HG02885 (cell line): ENCODE results near the gene PFN3.
A peak's percentile ranks its signal among the peaks of the same experiment; 100 is the strongest.
"Not testable (repeated sequence)": the region's sequence is repeated elsewhere in the genome, so short reads cannot be mapped to it uniquely, and the experiment has no call there.

Experiments used
- ATAC-seq: cut with Tn5 transposase; IDR thresholded peaks from one replicate; pipeline ENCODE4 v1.9.1; 2021; ENCODE audit warnings: mild to moderate bottlenecking; ENCODE audit not compliant: unreplicated experiment, poor library complexity

Gene PFN3

DNA sequence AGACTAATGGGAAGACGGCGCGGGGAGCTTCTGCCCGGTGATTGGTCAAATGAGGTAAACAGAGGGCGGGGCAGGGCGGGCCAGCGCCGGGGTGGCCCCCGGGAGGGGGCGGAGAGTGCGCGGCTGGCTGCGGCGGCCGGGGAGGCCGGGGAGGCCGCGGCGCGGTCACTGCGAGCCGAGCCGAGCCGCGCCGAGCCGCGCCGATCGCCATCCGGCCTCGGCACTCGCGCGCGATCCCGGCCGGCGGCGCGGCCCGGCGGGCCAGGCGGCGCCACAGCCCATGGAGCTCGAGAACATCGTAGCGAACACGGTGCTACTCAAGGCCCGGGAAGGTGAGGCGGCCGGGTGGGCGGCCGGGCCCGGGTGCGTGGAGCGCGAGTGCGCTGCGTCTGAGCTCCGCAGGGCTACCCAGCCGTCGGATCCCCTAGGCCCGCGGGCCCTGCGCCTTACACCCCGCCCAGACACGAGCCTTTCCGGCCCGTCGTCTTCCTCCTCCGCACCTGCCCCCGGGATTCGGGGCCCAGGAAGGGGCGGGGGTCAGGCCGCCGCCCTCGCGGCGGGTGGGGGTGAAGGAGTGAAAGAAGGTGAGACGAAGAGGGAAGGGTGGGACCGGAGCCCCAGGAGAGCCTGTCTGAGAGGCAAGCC, 26.2 kb upstream of the PFN3 start, which contains the start of gene GRK6:
TSS of gene GRK6 (plus strand) at position 111 of the 645 bp plus-strand sequence. CDS start at position 281, 170 bp downstream.
- ATAC-seq: peak; percentile 16

DNA sequence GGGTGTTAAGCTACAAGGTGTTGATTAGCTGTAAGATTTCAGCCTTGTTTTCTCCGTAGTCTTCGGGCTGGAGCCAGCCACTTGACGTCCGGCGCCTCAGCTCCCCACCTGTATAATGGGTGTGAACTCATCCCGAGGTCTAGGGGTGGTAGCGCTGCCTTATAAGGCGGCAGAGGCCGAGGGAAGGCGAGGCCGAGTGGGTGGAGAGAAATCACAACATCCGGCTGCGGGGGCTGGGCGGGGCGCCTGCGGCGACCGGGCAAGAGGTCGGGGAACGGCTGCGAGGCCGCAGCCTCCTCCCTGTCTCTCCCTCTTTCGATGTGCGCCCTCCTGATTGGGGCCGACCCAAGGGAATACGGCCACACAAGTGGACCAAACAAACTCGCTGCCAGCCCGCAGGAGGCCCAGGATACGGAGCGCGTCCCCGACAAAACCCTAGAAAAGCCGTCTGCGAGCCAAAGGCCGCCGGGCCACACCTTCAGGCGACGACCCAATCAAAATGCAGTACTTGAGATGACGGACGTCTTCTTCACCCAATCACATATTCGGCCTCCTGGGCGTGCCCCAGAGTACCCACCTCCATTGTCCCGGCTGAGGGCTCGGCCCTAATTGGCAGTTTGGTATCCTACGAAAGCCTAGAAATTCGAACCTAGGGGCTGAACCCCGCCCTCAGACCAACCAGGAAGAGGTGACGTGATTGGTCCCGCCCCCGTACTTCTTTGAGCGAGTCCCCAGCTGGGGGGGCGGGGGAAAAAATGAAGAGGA, 25.5 kb upstream of the PFN3 start:
- peak; percentile 80 for ATAC-seq

DNA sequence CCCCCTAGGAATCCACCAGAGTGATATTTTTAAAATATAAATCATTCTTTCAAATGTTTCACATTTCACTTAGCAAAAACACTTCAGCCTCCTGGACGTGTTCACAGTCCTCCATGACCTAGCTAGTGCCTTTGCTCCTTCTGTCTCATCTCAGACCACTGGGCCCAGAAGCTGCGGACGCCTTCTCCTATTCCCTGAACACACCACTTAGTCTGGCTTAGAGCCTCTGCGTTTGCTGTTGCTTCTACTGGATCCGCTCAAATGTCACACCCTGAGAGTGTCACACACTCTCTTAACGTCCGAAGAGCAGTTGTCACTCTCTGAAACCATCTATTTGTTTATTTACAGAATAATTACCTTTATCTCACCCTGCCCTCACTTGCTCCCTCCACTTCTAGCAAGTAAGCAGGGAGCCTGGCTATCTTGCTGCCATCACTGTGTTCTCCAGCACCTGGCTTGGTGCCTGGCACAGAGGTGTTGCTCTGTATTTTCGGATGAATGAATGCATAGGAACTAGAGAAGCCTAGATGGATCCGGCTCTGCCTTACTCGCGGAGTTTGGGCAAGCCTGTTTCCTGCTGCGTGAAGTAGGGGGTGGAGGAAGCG, 24.8 kb upstream of the PFN3 start:
- no peak for ATAC-seq

DNA sequence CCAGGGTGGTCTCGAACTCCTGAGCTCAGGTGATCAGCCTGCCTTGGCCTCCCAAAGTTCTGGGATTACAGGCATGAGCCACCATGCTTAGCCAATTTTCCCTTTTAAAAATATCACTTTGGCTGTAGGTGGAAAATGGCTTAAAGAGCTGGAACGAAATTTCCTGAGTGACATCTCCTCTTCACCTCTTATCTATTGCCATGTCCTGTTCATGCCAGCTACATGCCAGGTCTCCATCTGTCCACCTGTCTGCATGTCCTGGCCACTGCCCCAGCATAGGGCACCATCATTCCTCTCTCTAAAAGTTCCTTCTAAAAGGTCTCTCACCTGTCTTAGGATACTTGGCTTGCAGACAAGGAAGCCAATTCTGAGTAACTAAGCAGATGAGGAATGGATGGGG, 23.2 kb upstream of the PFN3 start:
- no peak for ATAC-seq

DNA sequence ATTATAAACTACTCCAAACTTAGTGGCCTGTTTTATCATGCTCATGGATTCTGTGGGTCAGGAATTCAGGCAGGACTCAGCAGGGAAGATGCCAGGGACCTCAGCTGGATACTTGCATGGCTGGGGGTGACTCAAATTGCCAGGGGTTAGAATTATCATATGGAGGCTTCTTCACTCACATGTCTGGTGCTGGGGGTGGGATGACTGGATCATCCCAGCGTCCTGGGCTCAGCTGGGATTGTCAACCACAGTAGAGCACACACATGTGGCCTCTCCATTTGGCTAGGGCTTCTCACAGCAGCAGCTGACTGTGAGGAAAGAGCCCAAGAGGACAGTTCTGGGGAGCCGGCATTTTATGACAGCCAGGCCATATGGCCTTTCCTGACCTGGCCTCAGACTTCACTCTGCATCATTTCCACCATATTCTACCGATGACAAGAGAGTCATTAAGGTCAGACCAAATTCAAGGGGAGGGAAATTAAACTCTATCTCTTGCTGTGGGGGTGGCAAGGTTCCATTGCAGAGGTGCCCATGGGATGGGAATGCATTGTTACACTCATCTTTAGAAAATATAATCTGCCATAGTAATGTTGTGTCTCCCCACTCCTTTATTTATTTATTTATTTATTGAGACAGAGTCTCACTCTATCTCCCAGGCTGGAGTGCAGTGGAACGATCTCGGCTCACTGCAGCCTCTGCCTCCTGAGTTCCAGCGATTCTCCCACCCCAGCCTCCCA, 20.8 kb upstream of the PFN3 start:
- ATAC-seq: no peak

DNA sequence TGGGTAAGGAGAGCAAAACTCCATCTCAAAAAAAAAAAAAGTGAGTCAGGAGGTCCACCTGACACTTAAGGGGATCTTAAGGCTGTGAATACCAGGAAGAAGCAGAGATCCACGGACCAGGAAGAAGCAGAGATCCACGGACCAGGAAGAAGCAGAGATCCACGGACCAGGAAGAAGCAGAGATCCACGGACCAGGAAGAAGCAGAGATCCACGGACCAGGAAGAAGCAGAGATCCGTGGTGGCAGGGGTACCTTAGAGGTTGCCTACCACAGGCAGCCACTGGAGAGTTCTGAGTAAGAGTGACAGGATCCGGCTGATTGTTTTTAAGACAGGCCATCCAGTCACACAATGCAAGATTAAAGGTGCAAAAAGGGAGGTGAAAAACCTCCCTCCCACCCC, 20.0 kb upstream of the PFN3 start:
- not testable (repeated sequence) for ATAC-seq

DNA sequence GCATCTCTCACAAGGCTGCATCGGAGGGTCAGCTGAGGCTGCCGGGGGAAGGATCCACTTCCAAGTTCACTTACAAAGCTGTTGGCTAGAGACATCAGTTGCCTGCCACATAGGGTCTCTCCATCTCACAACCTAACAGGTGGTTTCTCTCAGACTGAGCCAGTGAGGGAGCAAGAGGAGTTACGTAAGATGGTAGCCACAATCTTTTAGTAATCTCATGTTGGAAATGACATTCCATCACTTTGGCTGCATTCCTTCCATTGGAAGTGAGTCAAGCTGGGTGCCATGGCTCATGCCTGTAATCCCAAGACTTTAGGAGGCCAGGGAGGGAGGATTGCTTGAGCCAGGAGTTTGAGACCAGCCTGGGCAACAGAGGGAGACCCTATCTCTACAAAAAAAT, 18.6 kb upstream of the PFN3 start:
- ATAC-seq: no peak

DNA sequence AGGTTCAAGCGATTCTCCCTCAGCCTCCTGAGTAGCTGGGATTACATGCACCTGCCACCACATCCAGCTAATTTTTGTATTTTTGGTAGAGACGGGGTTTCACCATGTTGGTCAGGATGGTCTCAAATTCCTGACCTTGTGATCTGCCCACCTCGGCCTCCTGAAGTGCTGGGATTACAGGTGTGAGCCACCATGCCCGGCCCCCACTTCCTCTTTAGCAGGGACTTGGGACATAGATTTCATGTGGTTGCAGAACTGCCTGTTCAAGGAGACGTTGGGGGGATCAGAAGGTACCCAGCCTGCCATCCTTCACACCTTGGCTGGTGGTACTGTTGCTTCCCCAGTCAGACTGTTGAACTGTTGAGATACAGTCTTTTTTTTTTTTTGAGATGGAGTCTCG, 16.6 kb upstream of the PFN3 start:
- not testable (repeated sequence) for ATAC-seq

DNA sequence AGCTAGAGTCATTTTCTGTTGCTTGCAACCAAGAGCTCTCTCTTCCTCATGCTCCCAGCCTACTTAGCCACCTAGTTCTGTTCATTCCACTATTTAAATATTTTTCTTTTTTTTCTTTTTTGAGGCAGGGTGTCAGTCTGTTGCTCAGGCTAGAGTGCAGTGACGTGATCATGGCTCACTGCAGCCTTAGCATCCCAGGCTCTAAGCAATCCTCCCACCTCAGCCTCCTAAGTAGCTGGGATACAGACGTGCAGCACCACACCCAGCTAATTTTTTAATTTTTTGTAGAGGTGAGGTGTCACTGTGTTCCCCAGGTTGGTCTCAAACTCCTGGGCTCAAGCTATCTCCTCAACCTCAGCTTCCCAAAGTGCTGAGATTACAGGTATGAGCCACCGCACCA, 14.0 kb upstream of the PFN3 start:
- ATAC-seq: no peak

DNA sequence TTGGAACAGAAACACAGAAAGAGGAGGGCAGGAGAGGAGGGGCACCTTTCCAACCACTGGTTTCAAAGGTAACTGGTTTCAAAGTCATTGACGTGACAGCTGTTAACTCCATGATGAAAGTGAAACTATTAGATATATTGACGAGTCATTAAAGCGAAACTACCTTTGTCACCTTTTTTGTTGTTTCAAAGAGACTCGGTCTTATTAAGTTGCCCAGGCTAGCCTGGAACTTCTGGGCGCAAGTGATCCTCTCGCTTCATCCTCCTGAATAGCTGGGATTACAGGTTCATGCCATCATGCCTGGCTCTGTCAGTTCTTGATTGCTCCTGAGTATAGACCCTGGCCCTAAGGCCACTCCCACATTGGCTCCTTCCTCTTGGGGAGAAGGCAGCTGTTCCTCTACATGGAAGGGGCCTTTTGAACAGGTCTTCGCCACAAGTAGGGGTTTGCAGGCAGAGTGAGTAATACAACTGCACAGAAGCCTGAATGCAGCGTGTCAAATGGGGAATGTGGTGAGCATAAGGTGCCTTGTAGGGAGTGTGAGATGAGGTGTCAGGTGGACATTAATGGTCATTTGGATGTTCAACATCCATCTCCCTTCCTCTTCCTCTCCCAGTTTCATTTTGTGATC, 12.3 kb upstream of the PFN3 start:
- no peak for ATAC-seq

DNA sequence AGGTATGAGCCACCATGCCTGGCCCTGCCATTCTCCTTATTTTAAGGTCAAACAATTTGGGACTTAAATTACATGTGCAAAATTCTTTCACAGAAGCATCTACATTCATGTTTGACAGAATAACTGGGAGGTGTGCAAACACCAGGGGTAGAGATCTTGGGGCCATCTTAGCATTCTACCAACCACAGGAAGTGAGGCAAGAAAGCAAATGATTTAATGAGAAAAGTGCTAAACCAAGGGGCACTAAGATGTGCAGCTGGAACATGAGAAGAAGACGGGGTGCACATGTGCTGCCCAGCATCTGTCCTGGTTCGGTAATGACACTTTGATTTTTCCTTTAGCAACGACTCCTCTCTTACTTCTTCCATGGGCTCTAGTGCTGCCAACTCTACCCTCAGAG, 10.1 kb upstream of the PFN3 start:
- no peak for ATAC-seq

DNA sequence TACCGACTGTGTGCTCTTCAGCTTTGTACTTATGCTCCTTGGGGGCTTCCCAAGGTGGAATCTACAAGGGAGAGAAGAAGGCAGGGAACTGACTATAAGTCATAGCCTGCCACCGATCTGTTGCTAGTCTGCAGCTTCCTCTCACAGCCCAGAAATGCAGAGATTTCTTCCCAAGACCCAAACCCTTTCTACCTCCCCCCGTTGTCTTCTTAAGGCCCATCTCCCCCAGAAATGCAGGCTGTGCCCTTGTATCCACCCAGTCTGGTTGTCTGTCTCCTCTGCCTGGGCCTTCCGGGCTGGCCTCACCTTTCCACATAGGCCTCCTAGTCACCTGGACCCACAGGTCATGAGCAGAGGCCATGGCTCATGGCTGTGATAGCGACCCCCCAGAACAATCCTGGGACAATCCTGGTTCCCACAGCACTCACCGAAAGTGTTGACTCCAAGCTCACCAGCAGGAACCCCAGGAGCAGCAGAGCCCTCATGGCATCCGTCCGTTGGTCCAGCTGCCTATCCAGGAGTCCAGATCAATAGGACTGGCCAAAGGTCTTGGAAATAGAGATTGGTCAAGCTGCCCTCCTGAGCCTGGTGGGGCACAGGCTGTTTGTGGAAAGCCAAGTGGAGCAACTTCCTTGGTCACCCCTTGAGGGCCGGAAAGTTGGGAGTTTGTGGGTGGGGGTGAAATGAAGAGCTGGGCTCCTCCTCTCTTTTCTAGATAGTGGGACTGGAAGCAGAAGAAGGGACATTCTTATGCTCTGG, 8.8 kb upstream of the PFN3 start, which contains the start of gene F12:
TSS of gene F12 (minus strand) at position 522 of the 759 bp plus-strand sequence. CDS start at position 485, 37 bp downstream.
- ATAC-seq: no peak

DNA sequence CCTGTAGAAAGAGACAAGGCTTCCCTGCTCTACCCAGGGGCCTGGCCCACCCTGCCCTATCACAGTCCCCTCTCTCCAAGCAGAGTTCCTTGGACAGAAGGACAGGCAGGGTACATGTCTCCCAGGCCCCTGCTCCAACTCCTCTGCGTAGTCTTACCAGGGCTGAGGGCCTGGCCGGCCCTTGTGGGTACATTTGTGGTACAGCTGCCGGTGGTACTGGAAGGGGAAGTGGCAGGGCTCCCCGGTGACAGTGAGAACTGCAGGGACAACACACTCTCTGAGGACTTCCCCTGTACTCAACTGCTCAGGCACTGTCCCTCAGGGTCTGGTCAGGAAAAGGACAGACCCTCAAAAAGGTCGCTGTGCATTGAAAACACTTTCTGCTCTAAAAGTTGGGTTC, 5.3 kb upstream of the PFN3 start:
- no peak for ATAC-seq

DNA sequence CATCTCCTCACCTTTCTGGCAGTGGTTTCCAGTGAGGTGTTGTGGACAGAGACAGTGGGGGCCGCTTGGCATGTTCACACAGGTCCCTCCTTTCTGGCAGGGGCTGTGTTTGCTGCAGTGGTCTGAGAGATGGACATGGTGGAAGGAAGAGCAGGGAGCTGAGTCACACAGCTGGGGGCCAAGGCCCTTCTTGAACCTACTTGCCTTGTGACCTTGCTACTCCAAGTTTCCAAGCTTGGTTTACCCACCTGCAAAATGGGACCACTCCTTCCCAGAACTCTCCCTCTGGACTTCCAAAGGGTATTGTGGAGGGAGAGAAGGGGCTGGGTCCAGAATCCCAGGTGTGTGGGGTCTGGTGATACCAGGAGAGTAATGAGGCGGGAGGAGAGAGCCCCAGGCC, 4.9 kb upstream of the PFN3 start:
- no peak for ATAC-seq

DNA sequence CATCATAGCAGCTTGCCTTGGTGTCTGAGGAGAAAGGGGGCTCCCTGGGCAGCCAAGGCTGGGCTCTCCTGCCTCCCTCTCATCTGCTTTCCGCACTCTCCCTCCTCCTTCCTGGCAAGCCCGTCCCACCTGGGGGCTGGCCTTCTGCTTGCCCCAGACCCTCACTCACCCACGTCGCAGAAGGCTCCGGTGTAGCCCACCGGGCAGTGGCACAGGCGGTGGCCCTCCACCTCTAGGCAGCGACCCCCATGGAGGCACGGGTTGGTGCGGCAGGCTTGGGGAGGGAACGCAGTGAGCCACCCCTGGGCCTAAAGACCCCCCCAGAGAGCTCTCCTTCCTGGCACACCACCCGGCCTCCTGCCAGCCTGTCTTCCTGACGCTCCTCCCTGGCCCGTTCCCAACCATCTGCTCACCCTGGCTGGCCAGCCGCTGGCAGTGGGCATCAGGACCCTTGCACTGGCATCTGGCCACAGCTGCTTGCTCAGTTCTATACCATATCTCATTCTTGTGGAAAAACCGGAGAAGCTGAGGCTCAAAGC, 4.2 kb upstream of the PFN3 start:
- ATAC-seq: no peak

DNA sequence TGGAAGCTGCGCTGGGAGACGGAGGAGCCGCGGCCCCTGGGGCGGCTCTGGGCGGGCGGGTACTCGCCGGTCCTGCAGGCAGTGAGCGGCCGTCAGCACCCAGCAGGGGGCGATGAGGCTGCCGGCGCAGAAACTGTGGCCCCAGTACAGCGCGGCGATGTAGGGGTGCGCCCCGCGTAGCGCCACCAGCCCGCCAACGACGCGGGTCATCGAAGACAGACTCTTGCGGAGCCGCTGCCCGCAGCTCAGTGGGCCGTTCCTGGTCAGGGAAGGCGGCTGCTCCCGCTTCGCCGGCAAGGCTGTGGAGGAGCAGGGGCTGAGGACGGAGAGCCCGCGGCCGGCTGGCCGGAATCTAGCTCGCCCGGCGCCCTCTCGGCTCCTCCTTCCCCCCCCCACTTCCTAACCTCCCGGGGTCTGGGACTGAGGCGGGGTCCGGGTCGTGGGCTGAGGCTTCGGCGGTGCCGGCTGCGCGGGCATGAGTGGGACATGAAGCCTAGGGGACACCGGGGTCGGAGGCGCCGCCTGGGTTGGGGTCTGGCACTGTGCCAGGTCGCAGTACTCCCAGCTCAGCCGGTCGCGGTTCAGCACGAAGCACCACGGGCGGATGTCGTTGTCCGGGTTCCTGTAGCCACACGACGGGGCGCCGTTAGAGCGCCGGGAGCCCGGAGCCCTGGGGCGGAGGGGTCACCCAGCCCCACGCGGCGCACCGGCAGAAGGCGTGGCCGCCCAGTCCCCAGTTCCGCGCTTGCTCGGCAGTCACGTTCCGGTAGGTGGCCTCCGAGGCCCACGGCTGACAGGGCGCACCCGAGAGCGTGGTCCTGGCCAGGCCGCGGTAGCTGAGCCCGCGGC, 3.6 kb upstream of the PFN3 start:
- ATAC-seq: peak; percentile 81

DNA sequence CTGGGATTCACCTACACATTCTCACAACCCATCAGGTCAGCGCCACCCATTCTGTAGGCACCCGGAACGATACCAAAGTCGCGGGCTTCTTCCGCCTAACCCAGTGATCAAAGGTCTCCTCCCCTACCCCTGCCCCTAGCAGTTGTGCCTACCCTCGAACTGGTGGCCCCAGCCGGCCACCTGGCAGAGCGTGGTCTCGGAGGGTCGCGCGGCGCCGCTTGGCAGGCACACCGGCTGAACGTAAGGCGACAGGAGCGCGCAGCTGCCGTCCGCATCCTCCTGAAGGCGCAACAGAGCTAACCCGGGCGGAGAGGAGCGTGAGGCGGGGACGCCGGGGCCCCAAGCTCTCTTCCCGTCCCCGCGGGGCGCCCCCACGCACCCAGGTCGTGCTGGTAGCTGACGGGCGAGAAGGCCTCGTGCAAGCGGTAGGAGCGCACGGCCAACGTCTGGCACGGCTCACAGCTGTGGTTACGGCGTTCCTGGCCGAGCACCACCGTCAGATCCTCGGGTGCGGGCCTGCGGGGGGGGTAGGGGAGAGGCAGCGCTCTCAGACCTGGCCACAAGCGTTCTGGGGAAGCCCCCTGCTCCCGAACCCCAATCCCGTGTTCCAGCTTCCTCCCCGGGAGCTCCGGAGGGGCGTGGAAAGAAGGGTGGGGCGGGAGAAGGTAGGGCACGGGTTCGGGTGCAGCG, 2.8 kb upstream of the PFN3 start:
- peak; percentile 21 for ATAC-seq
